ENCODE measurements around the gene EMC9.

Gene EMC9

GRCh38 chr14:24147761-24148428, 6.5 kb upstream of the EMC9 start:
- FAIRE-seq, result no peak
- no peak for TF ChIP-seq CTCF (IDR thresholded peaks at IDR 0.05; ENCODE audit: insufficient read depth, missing control alignments)
- DNase-seq (ENCODE audit: insufficient read length, low spot score), result no peak

GRCh38 chr14:24146978-24147760, 5.8 kb upstream of the EMC9 start, which contains the start of gene RNF31:
Gene RNF31 (plus strand): TSS chr14:24147498. CDS start chr14:24147699, 201 bp downstream.
- FAIRE-seq, result no peak
- no peak for TF ChIP-seq CTCF (IDR thresholded peaks at IDR 0.05; ENCODE audit: insufficient read depth, missing control alignments)

GRCh38 chr14:24146453-24146977, 5.1 kb upstream of the EMC9 start, which contains the start of gene PSME2:
Gene PSME2 (minus strand): TSS chr14:24146610. CDS start chr14:24146581, 29 bp downstream.
- no peak for TF ChIP-seq CTCF (IDR thresholded peaks at IDR 0.05; ENCODE audit: insufficient read depth, missing control alignments)
- FAIRE-seq, result no peak
- peak; percentile 80 for DNase-seq (ENCODE audit: insufficient read length, low spot score)

More at GRCh38 chr14:24146978-24147760, 5.8 kb upstream of the EMC9 start, which contains the start of gene RNF31:
- DNase-seq (ENCODE audit: insufficient read length, low spot score), result peak; percentile 82

- no peak for DNase-seq (ENCODE audit: insufficient read length, low spot score)
- no peak for FAIRE-seq
- TF ChIP-seq CTCF (IDR thresholded peaks at IDR 0.05; ENCODE audit: insufficient read depth, missing control alignments), result no peak
Observed at GRCh38 chr14:24145690-24146452, 4.5 kb upstream of the EMC9 start.

GRCh38 chr14:24145219-24145618, 3.8 kb upstream of the EMC9 start:
- FAIRE-seq (no peak), DNase-seq (ENCODE audit: insufficient read length, low spot score) (no peak)
- no peak for TF ChIP-seq CTCF (IDR thresholded peaks at IDR 0.05; ENCODE audit: insufficient read depth, missing control alignments)

- FAIRE-seq (no peak), DNase-seq (ENCODE audit: insufficient read length, low spot score) (no peak)
- TF ChIP-seq CTCF (IDR thresholded peaks at IDR 0.05; ENCODE audit: insufficient read depth, missing control alignments), result no peak
Observed at GRCh38 chr14:24144451-24144850, 3.1 kb upstream of the EMC9 start.

Data from D721Med (cell line).